ENCODE data around the gene AKR1B15.
"Not testable (repeated sequence)": the region's sequence is repeated elsewhere in the genome, so short reads cannot be mapped to it uniquely, and the experiment has no call there.

The AKR1B15 gene

DNA sequence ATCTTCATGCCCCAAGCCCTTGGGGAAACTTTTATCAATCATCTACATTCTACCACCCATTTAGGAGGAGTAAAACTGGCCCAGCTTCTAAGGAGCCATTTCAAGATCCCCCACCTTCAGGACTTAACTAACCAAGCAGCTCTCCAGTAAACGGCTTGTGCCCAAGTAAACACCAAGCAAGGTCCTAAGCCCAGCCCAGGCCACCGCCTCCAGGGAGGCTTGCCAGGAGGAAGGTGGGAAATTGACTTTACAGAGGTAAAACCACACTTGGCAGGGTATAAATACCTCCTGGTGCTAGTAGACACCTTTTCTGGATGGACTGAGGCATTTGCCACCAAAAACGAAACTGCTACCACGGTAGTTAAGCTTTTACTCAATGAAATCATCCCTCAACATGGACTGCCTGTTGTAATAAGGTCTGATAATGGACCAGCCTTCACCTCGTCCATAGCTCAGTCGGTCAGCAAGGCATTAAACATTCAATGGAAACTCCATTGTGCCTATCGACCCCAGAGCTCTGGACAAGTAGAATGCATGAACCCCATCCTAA, 5.6 kb downstream of the AKR1B15 start:
- TF ChIP-seq, protein P1, sequence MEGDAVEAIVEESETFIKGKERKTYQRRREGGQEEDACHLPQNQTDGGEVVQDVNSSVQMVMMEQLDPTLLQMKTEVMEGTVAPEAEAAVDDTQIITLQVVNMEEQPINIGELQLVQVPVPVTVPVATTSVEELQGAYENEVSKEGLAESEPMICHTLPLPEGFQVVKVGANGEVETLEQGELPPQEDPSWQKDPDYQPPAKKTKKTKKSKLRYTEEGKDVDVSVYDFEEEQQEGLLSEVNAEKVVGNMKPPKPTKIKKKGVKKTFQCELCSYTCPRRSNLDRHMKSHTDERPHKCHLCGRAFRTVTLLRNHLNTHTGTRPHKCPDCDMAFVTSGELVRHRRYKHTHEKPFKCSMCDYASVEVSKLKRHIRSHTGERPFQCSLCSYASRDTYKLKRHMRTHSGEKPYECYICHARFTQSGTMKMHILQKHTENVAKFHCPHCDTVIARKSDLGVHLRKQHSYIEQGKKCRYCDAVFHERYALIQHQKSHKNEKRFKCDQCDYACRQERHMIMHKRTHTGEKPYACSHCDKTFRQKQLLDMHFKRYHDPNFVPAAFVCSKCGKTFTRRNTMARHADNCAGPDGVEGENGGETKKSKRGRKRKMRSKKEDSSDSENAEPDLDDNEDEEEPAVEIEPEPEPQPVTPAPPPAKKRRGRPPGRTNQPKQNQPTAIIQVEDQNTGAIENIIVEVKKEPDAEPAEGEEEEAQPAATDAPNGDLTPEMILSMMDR (conservative IDR thresholded peaks at IDR 0.05) = no peak
- H3K27ac ChIP-seq = no peak overlapping the region

DNA sequence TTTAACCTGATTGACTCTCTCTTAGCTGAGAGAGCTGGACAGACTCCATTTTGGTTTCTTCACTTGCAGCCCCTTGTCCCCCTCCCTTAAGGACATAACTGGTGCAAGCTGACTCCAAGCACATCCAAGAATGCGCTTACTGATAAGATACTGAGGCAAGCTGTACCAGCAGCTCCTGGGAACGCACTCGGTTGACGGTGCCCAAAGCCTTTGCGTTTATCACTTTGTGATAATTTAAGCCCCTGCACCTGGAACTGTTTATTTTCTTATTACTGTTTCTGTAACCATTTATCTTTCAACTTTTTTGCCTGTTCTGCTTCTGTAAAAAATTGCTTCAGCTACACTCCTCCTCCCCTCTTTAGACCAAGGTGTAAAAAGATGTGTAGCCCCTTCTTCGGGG, 8.5 kb downstream of the AKR1B15 start:
- TF ChIP-seq, protein P1 (conservative IDR thresholded peaks at IDR 0.05) = no peak
- H3K27ac ChIP-seq = no peak overlapping the region

DNA sequence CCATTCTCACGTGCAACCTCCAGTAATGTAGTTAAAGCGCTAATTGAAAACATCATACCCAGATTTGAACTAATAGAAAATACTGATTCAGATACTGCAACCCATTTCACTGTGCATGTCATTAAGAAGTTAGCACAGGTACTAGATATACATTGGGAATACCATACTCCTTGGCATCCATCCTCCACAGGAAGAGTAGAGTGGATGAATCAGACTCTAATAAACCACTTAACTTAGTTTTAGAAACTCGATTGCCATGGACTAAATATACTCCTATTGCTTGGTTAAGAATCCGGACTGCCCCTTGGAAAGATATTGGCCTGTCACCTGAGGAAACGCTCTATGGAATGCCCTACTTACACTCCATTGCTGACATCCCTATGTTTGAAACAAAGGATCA, 9.5 kb downstream of the AKR1B15 start:
- no peak overlapping the region for H3K27ac ChIP-seq
- TF ChIP-seq, protein P1 (conservative IDR thresholded peaks at IDR 0.05) = no peak

DNA sequence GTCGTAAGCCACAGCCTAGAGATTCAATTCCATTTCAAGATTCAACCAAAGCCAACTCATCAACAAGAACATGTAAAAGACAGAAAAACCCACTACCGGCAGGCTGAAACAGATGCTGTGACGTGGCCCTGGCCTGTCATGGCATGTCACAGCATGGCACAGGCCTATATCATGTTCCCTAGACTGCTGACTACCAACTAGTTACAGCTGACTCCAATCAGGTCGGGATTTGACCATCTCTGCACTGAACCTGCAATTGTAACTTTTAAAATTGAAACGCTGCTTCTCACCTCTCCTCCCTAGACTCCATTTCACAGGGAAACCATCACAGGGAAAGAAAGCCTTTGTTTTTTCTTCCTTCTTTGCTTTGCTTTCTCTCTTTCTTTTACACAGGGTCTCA, 12.7 kb downstream of the AKR1B15 start:
- H3K27ac ChIP-seq = not testable (repeated sequence)

DNA sequence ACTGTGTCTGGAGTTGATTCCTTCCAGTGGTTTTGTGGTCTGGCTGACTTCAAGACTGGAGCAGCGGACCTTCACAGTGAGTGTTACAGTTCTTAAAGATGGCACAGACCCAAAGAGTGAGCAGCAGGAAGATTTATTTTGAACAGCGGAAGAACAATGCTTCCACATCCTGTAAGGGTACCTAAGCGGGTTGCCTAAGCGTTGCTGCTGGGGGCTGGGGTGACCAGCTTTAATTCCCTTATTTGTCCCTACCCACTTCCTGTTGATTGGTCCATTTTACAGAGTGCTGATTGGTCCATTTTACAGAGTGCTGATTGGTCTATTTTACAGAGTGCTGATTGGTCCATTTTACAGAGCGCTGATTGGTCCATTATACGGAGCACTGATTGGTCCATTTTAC, 13.2 kb downstream of the AKR1B15 start:
- TF ChIP-seq, protein P1 (conservative IDR thresholded peaks at IDR 0.05) = no peak
- H3K27ac ChIP-seq = no peak overlapping the region

DNA sequence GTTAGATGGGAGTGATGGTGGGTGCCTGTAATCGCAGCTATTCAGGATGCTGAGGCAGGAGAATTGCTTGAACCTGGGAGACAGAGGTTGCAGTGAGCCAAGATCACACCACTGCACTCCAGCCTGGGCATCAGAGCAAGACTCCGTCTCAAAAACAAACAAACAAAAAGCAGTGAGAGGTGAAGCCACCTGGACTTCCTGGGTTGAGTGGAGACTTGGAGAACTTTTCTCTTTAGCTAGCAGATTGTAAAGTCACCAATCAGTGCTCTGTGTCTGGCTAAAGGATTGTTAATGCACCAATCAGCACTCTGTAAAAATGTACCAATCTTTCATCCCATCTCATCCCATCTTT, 14.5 kb downstream of the AKR1B15 start:
- H3K27ac ChIP-seq = not testable (repeated sequence)

DNA sequence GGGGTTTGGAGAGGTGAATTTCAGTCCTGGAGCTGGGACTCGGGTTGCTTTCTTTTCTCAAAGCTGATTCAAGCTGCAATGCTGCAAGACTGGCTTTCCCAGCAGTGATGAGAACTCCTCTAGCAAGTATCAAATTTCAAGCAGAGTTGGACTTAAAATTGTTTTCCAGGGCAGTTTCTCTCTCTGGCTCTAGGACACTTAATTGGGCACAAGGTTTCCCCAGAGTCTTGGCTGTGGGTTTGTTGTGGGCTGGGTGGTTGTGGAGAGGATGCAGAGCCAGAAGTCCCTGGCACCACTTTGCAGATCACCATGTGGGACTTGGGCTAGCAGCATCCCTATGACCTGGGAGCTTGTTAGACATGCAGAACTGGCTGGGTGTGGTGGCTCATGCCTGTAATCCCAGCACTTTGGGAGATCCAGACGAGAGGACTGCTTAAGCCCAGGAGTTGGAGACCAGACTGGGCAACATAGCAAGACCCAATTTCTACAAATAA, 16.8 kb downstream of the AKR1B15 start:
- TF ChIP-seq, protein P1 (conservative IDR thresholded peaks at IDR 0.05) = no peak
- H3K27ac ChIP-seq = no peak overlapping the region

DNA sequence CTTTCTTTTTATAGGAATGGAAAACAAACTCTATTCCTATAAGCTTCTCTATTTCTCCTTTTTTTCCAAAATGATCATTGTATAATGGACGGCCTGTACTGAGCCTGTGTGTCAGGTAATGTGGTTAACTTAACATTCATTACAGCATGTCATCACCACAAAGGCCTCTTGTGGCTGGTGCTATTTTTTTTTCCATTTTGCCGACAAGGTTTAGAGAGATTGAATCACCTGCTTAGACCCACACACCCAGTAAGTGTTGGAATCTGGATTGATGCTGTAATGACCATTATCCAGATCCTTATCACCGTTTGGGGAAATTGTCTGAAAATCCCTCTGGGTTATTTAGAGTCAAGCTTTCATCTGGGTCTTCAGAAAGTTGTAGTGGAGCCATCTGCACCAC, 18.5 kb downstream of the AKR1B15 start:
- H3K27ac ChIP-seq = no peak overlapping the region
- TF ChIP-seq, protein P1 (conservative IDR thresholded peaks at IDR 0.05) = no peak

DNA sequence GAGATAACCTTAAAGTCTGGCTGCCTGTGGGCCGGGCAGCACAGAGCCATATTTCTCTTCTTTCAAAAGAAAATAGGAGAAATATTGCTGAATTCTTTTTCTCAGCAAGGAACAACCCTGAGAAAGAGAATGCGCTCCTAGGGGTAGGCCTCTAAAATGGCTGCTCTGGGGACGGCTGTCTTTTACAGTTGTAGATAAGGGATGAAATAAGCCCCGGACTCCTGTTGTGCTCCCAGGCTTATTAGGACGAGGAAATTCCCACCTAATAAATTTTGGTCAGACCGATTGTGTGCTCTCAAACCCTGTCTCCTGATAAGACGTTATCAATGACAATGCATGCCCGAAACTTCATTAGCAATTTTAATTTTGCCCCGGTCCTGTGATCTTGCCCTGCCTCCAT, 21.1 kb downstream of the AKR1B15 start:
- not testable (repeated sequence) for H3K27ac ChIP-seq
